ENCODE results near the gene TTLL7. TPM values are rescaled to one million over a fixed set of nuclear protein-coding genes. Genes with fewer than 3 reads are reported as not detected.

Gene TTLL7
- total RNA-seq, 1 experiment from 2014 or later: 7.9 TPM

GRCh38 chr1:84000196-84000885 lies 1.4 kb upstream of the TTLL7 start:
- no peak for ATAC-seq
- Mint-ChIP-seq H3K36me3 (no peaks in the 10 kb centered on the region), H3K4me3 (peak overlapping the region; percentile 86), H3K27me3 (ENCODE audit: low read depth) (peaks cover 68% of the 10 kb centered on the region), H3K9me3 (no peaks in the 10 kb centered on the region), H3K4me1 (peaks cover 15% of the 10 kb centered on the region), H3K27ac (no peak overlapping the region)
- no peak for TF ChIP-seq GRHL2 (CRISPR knock-in tag; IDR thresholded peaks at IDR 0.05; ENCODE audit: insufficient replicate concordance, severe bottlenecking)
- TF ChIP-seq, protein P1, sequence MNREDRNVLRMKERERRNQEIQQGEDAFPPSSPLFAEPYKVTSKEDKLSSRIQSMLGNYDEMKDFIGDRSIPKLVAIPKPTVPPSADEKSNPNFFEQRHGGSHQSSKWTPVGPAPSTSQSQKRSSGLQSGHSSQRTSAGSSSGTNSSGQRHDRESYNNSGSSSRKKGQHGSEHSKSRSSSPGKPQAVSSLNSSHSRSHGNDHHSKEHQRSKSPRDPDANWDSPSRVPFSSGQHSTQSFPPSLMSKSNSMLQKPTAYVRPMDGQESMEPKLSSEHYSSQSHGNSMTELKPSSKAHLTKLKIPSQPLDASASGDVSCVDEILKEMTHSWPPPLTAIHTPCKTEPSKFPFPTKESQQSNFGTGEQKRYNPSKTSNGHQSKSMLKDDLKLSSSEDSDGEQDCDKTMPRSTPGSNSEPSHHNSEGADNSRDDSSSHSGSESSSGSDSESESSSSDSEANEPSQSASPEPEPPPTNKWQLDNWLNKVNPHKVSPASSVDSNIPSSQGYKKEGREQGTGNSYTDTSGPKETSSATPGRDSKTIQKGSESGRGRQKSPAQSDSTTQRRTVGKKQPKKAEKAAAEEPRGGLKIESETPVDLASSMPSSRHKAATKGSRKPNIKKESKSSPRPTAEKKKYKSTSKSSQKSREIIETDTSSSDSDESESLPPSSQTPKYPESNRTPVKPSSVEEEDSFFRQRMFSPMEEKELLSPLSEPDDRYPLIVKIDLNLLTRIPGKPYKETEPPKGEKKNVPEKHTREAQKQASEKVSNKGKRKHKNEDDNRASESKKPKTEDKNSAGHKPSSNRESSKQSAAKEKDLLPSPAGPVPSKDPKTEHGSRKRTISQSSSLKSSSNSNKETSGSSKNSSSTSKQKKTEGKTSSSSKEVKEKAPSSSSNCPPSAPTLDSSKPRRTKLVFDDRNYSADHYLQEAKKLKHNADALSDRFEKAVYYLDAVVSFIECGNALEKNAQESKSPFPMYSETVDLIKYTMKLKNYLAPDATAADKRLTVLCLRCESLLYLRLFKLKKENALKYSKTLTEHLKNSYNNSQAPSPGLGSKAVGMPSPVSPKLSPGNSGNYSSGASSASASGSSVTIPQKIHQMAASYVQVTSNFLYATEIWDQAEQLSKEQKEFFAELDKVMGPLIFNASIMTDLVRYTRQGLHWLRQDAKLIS (CRISPR knock-in tag; IDR thresholded peaks at IDR 0.05; ENCODE audit: borderline replicate concordance): no peak
- TF ChIP-seq SMAD4 (CRISPR knock-in tag; IDR thresholded peaks at IDR 0.05): no peak
- TF ChIP-seq ZBTB21 (CRISPR knock-in tag; IDR thresholded peaks at IDR 0.05; ENCODE audit: borderline replicate concordance): no peak
- no peak for TF ChIP-seq KAT7 (CRISPR knock-in tag; IDR thresholded peaks at IDR 0.05; ENCODE audit: borderline replicate concordance)
- TF ChIP-seq RELA (CRISPR knock-in tag; IDR thresholded peaks at IDR 0.05; ENCODE audit: borderline replicate concordance): no peak
- TF ChIP-seq, protein P2, sequence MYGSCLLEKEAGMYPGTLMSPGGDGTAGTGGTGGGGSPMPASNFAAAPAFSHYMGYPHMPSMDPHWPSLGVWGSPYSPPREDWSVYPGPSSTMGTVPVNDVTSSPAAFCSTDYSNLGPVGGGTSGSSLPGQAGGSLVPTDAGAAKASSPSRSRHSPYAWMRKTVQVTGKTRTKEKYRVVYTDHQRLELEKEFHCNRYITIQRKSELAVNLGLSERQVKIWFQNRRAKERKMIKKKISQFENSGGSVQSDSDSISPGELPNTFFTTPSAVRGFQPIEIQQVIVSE (CRISPR knock-in tag; IDR thresholded peaks at IDR 0.05; ENCODE audit: borderline replicate concordance): no peak
- TF ChIP-seq ZNF263 (CRISPR knock-in tag; IDR thresholded peaks at IDR 0.05; ENCODE audit: low read depth): no peak
- no peak for TF ChIP-seq SP1 (CRISPR knock-in tag; conservative IDR thresholded peaks at IDR 0.05)
- no peak for TF ChIP-seq CREM (CRISPR knock-in tag; IDR thresholded peaks at IDR 0.05)
- TF ChIP-seq, protein P3, sequence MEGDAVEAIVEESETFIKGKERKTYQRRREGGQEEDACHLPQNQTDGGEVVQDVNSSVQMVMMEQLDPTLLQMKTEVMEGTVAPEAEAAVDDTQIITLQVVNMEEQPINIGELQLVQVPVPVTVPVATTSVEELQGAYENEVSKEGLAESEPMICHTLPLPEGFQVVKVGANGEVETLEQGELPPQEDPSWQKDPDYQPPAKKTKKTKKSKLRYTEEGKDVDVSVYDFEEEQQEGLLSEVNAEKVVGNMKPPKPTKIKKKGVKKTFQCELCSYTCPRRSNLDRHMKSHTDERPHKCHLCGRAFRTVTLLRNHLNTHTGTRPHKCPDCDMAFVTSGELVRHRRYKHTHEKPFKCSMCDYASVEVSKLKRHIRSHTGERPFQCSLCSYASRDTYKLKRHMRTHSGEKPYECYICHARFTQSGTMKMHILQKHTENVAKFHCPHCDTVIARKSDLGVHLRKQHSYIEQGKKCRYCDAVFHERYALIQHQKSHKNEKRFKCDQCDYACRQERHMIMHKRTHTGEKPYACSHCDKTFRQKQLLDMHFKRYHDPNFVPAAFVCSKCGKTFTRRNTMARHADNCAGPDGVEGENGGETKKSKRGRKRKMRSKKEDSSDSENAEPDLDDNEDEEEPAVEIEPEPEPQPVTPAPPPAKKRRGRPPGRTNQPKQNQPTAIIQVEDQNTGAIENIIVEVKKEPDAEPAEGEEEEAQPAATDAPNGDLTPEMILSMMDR (IDR thresholded peaks at IDR 0.05): no peak
- TF ChIP-seq HMGA2 (CRISPR knock-in tag; IDR thresholded peaks at IDR 0.05): no peak
- no peak for TF ChIP-seq ZNF219 (CRISPR knock-in tag; IDR thresholded peaks at IDR 0.05; ENCODE audit: borderline replicate concordance)
- no peak for TF ChIP-seq ZNF138 (CRISPR knock-in tag; conservative IDR thresholded peaks at IDR 0.05)
- no peak for TF ChIP-seq NFE2L1 (CRISPR knock-in tag; IDR thresholded peaks at IDR 0.05)
- no peak for TF ChIP-seq FOXP4 (CRISPR knock-in tag; IDR thresholded peaks at IDR 0.05)
- TF ChIP-seq, protein P4, sequence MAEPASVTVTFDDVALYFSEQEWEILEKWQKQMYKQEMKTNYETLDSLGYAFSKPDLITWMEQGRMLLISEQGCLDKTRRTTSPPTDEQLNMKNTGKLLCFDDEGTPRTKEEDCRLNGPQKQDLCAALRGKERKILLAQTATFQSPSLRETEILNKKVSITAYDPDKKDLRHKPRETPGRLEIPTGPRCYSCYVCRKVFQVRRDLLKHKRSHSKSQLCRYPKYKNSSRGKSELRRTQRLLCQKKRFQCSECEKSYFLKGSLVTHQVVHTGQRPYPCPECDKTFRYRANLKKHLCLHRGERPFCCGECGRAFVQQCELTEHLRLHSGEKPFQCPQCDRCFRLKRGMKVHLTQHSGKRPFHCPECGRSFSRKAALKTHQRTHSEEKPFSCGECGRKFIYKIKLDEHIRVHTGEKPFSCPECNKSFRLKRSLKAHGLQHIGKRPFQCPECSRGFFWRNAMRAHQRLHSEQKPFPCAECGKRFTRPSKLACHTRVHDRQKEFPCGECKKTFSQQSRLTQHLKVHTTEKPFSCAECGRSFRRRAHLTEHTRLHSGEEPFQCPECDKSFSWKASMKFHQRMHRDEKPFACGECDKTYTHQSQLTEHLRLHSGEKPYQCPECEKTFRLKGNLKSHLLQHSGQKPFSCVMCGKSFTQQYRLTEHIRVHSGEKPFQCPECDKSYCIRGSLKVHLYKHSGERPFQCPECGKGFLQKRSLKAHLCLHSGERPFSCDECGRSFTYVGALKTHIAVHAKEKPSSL (CRISPR knock-in tag; conservative IDR thresholded peaks at IDR 0.05): no peak
- TF ChIP-seq, protein P5, sequence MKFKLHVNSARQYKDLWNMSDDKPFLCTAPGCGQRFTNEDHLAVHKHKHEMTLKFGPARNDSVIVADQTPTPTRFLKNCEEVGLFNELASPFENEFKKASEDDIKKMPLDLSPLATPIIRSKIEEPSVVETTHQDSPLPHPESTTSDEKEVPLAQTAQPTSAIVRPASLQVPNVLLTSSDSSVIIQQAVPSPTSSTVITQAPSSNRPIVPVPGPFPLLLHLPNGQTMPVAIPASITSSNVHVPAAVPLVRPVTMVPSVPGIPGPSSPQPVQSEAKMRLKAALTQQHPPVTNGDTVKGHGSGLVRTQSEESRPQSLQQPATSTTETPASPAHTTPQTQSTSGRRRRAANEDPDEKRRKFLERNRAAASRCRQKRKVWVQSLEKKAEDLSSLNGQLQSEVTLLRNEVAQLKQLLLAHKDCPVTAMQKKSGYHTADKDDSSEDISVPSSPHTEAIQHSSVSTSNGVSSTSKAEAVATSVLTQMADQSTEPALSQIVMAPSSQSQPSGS (CRISPR knock-in tag; IDR thresholded peaks at IDR 0.05; ENCODE audit: borderline replicate concordance, low read depth): no peak
- CTCF ChIA-PET: no interaction called here
- DNase-seq (ENCODE audit: low spot score): no peak
- POLR2A ChIA-PET: no interaction called here

Measured in WTC11 (cell line).